Ovary (tissue), 9 donors: ENCODE results near the gene FAM20C. TPM values are rescaled to one million over a fixed set of nuclear protein-coding genes. Genes with fewer than 3 reads are reported as not detected.

Source experiments
- DNase-seq, 5 donors: peaks; one replicate each; pipeline ENCODE4 v3.0.0-alpha.2; 2019 to 2020
- H3K27ac ChIP-seq, 2 donors: fragments of 200-600 bp; one replicate each; pipeline versions ENCODE4 v1.5.1 to v1.8.0; 2019 to 2022
- H3K27me3 ChIP-seq: fragments of 200-600 bp; one replicate; pipeline ENCODE4 v1.8.0; 2022
- H3K36me3 ChIP-seq: fragments of 200-600 bp; sonication (generic); one replicate; pipeline ENCODE4 v1.5.1; 2019
- H3K4me1 ChIP-seq: one replicate; pipeline ENCODE4 v1.8.1; 2013; ENCODE audit warnings: mild to moderate bottlenecking, moderate library complexity; ENCODE audit not compliant: insufficient read depth
- H3K4me3 ChIP-seq: fragments of 200-600 bp; sonication (generic); one replicate; pipeline ENCODE4 v1.5.1; 2017
- H3K9me3 ChIP-seq, 2 donors: fragments of 200-600 bp in 1 of 2; sonication (generic) in 1 of 2; one replicate each; pipeline versions ENCODE4 v1.5.1 to v1.8.1; 2013 to 2019; ENCODE audit warnings: mild to moderate bottlenecking in 1 of 2, moderate library complexity in 1 of 2
- EP300 ChIP-seq: sonication (generic); formaldehyde crosslinking; IDR thresholded peaks from one replicate; pipeline ENCODE4 v1.6.1; 2017; ENCODE audit warnings: antibody characterized with exemption
- POLR2A ChIP-seq: fragments of 450-650 bp; IDR thresholded peaks from one replicate; pipeline ENCODE4 v1.6.1; 2017; ENCODE audit warnings: antibody characterized with exemption, mild to moderate bottlenecking, moderate library complexity
- WGBS, 3 donors: extraction: QIAGEN DNeasy Blood & Tissue Kit in 1 of 3; methylation state at CpG; one replicate each; pipeline versions ENCODE4 v1.1.5 to v1.1.7; 2013 to 2017; 5-methylcytosine and 5-hydroxymethylcytosine counted together
- intact Hi-C, 4 donors: fragments of 100-400 bp; cut with DNase I; formaldehyde crosslinking; loops; one replicate each; pipeline versions ENCODE4 v1.11.0 to v1.15.1; 2022 to 2023
- polyA plus RNA-seq, 2 donors: library from polyadenylated mRNA; stranded (reverse); fragments of 200-250 nt in 1 of 2; fragments of 350-450 nt in 1 of 2; fragmentation: Illumina TruSeq in 1 of 2; extraction: RNeasy Lipid Tissue Mini Kit (QIAGEN cat#74804) in 1 of 2; gene quantifications; one replicate each; pipeline ENCODE4 v1.2.3, GENCODE V29; 2013 to 2014
- total RNA-seq, 7 donors: library from RNA; depleted of rRNA in 2 of 7; stranded (reverse); fragments of >200 nt in 2 of 7; fragmentation: NEBNext Ultra II Directional in 3 of 7; extraction: Animal tissue kit (Norgen Biotek cat#: 25700) in 3 of 7; gene quantifications; one replicate each; pipeline versions ENCODE4 v1.1.0 to v1.2.4, GENCODE V29; 2016 to 2023
- TF ChIP-seq, protein P1 (sequence below), 3 donors: fragments of 450-650 bp in 2 of 3; fragments of 200-600 bp in 1 of 3; IDR thresholded peaks; one replicate each; pipeline versions ENCODE4 v1.5.1 to v1.8.0; 2016 to 2022; ENCODE audit warnings: antibody characterized with exemption in 3 of 3, mild to moderate bottlenecking in 1 of 3
- donor health status: DM: no; HTN: no; CAD: no; lungs with moderate emphysema.
- donor health status: DM: no; HTN: no; CAD: no.
- donor health status: Bipolar disorder and iron deficiency.
- donor health status: DM: yes; HTN: yes; CAD: no.
- donor health status: DM: no; HTN: no; CAD: no.
- donor health status: DM: yes; HTN: yes; CAD: no.

Gene FAM20C
- total and polyA plus RNA-seq, 9 donors = 6.2 to 80.4 (median 33.5) TPM

DNA sequence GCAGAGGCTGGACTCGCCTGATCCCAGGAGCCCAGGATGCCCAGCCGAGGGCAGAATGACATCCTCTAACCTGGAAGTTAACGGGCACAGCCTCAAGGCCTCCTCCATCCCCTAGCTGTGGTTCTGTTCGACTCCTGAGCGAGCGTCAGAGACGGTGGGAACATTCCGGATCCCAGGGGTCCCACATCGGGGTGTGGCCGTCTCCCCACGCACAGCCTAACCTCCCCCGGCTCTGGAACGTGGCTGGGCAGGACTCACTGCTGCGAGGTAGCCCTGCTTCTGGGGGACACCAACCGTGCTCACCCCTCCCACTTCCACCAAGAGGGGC lies 106.0 kb downstream of the FAM20C start:
- DNase-seq = peak in 1 of 5 donors; percentile 10
- Histone ChIP-seq H3K4me1 (peaks cover 2% of the 10 kb centered on the region), H3K9me3 (no peaks in the 10 kb centered on the region), H3K4me3 (no peak overlapping the region), H3K27ac (no peak overlapping the region), H3K27me3 (no peaks in the 10 kb centered on the region), H3K36me3 (no peaks in the 10 kb centered on the region)
- intact Hi-C loops = no loop called here
- WGBS, 3 donors = 70 to 73% (median 73%) methylated on average over 15 of the region's 15 CpGs
- TF ChIP-seq, protein P1, sequence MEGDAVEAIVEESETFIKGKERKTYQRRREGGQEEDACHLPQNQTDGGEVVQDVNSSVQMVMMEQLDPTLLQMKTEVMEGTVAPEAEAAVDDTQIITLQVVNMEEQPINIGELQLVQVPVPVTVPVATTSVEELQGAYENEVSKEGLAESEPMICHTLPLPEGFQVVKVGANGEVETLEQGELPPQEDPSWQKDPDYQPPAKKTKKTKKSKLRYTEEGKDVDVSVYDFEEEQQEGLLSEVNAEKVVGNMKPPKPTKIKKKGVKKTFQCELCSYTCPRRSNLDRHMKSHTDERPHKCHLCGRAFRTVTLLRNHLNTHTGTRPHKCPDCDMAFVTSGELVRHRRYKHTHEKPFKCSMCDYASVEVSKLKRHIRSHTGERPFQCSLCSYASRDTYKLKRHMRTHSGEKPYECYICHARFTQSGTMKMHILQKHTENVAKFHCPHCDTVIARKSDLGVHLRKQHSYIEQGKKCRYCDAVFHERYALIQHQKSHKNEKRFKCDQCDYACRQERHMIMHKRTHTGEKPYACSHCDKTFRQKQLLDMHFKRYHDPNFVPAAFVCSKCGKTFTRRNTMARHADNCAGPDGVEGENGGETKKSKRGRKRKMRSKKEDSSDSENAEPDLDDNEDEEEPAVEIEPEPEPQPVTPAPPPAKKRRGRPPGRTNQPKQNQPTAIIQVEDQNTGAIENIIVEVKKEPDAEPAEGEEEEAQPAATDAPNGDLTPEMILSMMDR (IDR thresholded peaks at IDR 0.05) = no peak
- no peak for TF ChIP-seq POLR2A
- no peak for TF ChIP-seq EP300

DNA sequence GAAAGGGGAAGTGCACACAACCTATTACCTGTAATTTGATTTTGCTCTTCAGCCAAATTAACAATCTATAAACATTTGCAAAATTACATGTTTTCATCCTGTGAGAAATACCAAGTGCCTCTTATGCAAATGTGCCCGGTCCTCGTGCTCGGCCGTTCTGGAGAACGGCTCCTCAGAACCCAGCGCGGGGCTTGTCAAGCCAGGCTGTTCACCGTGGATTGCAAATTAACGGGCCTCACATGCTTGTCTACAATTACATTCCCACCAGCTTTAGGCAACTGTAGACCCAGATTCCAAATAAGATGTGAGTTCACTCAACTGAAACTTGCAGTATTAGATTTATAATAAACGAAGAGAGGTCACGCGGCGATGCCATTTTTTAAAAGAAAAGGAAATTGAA lies 106.4 kb downstream of the FAM20C start:
- Histone ChIP-seq H3K4me1 (peaks cover 2% of the 10 kb centered on the region), H3K4me3 (no peak overlapping the region), H3K9me3 (no peaks in the 10 kb centered on the region), H3K36me3 (no peaks in the 10 kb centered on the region), H3K27me3 (no peaks in the 10 kb centered on the region), H3K27ac (no peak overlapping the region)
- no peak for DNase-seq
- intact Hi-C loops = no loop called here
- 78 to 84% (median 82%) methylated on average over 13 of the region's 13 CpGs for WGBS, 3 donors
- TF ChIP-seq EP300 (no peak), POLR2A (no peak)
- TF ChIP-seq, protein P1 (IDR thresholded peaks at IDR 0.05) = no peak

DNA sequence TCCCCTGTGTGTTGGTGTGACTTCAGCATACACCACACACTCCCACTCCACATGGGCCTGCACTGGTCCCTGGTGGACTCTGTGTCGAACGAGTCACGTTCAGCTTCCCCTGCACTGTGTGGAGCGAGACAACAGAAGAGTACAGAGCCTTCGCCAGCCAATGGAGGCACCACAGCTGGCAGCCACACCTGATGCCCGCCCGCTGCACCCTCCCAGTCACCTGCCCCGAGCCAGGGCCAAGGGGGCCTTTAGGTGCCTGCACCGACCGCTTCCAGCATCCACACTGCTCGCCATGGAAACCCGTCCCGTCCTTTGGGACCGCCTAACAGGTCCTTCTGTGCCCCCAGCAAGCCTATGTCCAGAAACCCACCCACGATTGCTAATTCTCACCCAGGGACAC lies 106.8 kb downstream of the FAM20C start:
- Histone ChIP-seq H3K36me3 (no peaks in the 10 kb centered on the region), H3K27me3 (no peaks in the 10 kb centered on the region), H3K9me3 (no peaks in the 10 kb centered on the region), H3K4me1 (peaks cover 2% of the 10 kb centered on the region), H3K27ac (no peak overlapping the region), H3K4me3 (no peak overlapping the region)
- peak in 1 of 5 donors; percentile 8 for DNase-seq
- TF ChIP-seq, protein P1 (IDR thresholded peaks at IDR 0.05) = no peak
- TF ChIP-seq EP300 (no peak), POLR2A (no peak)
- intact Hi-C loops = no loop called here
- 92 to 95% (median 92%) methylated on average over 15 of the region's 15 CpGs for WGBS, 3 donors

DNA sequence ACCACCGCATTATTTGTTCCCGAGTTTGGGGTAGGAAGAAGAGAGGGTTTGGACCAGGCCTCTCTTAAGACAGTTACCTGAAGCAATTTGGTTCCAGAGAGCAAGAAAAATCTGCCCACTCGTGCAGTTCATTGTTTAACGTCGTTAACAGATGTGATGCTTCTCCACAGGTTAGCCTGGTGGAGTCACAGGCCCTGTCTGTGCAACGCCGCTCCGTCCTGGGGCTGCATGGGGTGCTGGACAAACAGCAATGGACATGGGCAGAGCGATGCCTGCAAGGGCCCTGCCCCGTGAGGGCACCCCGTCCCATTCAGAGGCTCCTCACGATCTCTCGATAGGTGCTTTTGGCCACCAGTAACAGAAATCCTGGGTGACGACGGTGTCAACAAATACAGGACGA lies 107.3 kb downstream of the FAM20C start:
- no peaks in the 10 kb centered on the region for H3K27me3 ChIP-seq
- 88 to 96% (median 92%) methylated on average over 16 of the region's 16 CpGs for WGBS, 3 donors
- no peak for DNase-seq
- intact Hi-C loops = no loop called here
- TF ChIP-seq EP300 = no peak
- no peak for TF ChIP-seq POLR2A
- TF ChIP-seq, protein P1 (IDR thresholded peaks at IDR 0.05) = no peak
- H3K4me1 ChIP-seq = peaks cover 2% of the 10 kb centered on the region
- no peaks in the 10 kb centered on the region for H3K36me3 ChIP-seq
- H3K27ac ChIP-seq = no peak overlapping the region
- no peak overlapping the region for H3K4me3 ChIP-seq
- no peaks in the 10 kb centered on the region for H3K9me3 ChIP-seq

DNA sequence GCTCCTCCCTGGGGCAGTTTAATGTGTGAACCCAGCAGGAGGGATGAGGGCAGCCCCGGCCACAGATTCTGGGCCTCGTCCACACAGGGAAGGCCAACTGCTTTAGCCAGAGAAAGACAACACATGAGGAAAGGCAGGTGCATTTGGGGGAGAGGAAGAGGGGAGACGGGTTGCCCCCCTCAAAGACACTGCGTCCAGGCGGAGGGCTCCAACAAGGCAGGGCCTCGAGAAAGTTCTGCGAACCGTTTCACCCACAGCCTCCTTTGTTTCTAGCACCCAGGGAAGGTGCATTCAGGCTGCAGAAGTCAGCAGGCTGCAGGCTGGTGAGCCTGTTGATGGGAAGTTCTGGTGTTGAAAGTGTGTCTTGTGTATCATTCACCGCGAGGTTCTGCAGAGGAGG lies 107.7 kb downstream of the FAM20C start:
- peak in 1 of 5 donors; percentile 1 for DNase-seq
- Histone ChIP-seq H3K4me3 (no peak overlapping the region), H3K9me3 (no peaks in the 10 kb centered on the region), H3K27me3 (no peaks in the 10 kb centered on the region), H3K36me3 (no peaks in the 10 kb centered on the region), H3K4me1 (peaks cover 2% of the 10 kb centered on the region), H3K27ac (no peak overlapping the region)
- intact Hi-C loops = no loop called here
- TF ChIP-seq EP300 (no peak), POLR2A (no peak)
- TF ChIP-seq, protein P1 (IDR thresholded peaks at IDR 0.05) = no peak
- WGBS, 3 donors = 83 to 89% (median 83%) methylated on average over 10 of the region's 10 CpGs
